LNCAP (cell line): Measurements from ENCODE around the gene EGLN1.

ENCODE experiments used
- CTCF ChIP-seq: fragments of 450-650 bp; IDR thresholded peaks from 2 replicates; pipeline ENCODE4 v1.5.1; 2017; ENCODE audit warnings: mild to moderate bottlenecking

Gene EGLN1

DNA sequence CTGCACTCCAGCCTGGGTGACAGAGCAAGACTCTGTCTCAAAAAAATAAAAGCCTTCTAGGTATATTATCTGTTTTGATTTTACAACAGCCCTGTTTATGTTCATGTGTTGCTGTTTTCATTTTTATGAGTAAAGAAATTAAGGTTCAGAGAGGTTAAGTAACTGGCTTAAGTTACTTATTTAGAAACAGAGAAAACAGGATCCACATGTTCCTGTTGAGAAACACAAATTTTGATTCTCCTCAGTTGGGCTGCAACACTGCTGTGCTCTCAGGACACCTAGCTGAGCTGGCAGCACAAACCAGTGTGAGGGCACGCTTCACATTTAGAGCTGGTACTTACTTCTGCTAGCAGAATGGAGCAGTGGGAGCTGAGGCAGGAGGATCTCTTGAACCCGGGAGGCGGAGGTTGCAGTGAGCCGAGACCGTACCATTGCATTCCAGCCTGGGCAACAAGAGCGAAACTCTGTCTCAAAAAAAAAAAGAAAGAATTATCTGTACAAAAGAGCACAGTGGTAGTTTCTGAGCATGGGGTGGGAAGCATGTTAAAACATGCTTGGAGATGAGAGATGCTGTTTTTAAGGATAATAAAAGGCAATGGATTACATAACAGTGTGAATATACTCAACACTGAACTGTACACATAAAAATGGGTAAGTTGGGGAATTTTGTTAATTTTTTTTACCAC, 81.6 kb downstream of the EGLN1 start:
- TF ChIP-seq CTCF, result no peak

DNA sequence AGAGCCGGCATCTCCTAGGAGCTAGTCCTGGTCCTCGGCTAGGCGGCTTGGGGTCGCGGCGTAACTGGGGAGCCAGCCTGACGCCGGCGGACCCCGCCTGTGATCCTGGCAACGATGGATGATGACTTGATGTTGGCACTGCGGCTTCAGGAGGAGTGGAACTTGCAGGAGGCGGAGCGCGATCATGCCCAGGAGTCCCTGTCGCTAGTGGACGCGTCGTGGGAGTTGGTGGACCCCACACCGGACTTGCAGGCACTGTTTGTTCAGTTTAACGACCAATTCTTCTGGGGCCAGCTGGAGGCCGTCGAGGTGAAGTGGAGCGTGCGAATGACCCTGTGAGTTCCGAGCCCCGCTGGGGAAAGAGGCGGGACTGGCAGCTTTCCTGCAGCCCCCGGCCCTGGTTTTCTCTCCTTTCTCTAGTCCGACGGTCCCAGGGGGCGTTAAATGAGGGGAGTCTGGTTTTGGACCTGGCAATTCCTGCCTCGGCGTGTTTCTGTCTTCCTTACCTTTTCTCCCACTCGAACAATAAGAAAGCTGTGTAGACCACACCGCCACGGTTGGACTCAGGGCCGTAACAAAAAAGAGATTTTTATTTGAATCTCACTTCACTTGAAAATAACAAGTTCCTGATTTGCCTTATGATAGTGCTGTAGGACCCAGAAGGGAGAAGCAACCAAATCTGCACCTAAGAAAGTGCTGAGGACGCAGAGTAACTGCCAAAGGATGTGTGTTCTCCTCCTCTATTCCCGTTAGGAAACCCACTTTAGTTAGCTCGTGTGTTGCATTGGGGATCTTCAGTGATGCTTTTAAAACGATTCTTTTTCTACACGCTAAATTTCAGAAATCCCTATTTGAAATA, 83.6 kb downstream of the EGLN1 start, which contains the start of gene SPRTN:
Gene SPRTN (plus strand): TSS at position 24 of the 859 bp plus-strand sequence. CDS start 91 bp downstream, at position 115.
- no peak for TF ChIP-seq CTCF

- TF ChIP-seq CTCF, result no peak
These were observed 84.4 kb downstream of the EGLN1 start, which contains the start of gene EXOC8 for GRCh38 chr1:231337472-231338269. EXOC8 (minus strand) TSS chr1:231337852; CDS start chr1:231337745, 107 bp downstream.

DNA sequence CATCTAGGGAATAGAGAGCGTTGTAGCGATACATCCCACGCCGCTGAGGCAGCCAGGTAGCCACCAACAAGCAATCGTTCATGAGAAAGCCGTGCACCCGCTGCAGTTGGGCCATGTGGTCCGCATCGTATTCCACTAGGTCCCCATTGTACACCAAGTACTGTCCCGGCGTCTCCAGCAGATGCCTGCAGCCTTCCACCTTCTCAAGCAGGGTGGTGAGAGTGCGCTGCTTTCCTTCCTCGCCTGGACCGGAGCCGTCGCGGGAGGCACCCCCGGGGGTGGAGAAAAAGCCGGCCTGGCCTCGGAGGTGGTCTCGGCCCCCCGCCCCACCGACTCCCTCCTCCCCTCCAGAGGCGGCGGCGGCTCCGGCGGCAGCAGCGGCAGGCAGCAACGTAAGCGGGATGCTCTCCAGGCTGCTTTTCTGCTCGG, 85.0 kb downstream of the EGLN1 start:
- TF ChIP-seq CTCF, result no peak

- TF ChIP-seq CTCF, result no peak
These were observed 86.2 kb downstream of the EGLN1 start for GRCh38 chr1:231335663-231336602.

- no peak for TF ChIP-seq CTCF
These were observed 87.1 kb downstream of the EGLN1 start for GRCh38 chr1:231334952-231335351.
